MM.1S (cell line): Measurements from ENCODE around the gene GBGT1.

Source experiments
- DNase-seq: peaks from one replicate; pipeline ENCODE4 v3.0.0-alpha.2; 2015
- H2AFZ ChIP-seq: fragments of 300-600 bp; sonication (generic); 2 replicates; pipeline ENCODE4 v1.6.0; 2016; ENCODE audit warnings: antibody characterized with exemption, low read length
- H3F3A ChIP-seq: fragments of 300-600 bp; sonication (generic); 2 replicates; pipeline ENCODE4 v1.6.1; 2016; ENCODE audit warnings: mild to moderate bottlenecking, antibody characterized with exemption, low read length, moderate library complexity, mixed read lengths; ENCODE audit not compliant: insufficient read depth
- H3K27ac ChIP-seq: fragments of 300-600 bp; sonication (generic); 2 replicates; pipeline ENCODE4 v1.5.1; 2016; ENCODE audit warnings: mild to moderate bottlenecking, low read length
- H3K27me3 ChIP-seq: fragments of 300-600 bp; sonication (generic); replicated peaks from 2 replicates; pipeline ENCODE4 v1.6.0; 2016; ENCODE audit warnings: low read length; ENCODE audit not compliant: insufficient read depth
- H3K36me3 ChIP-seq: fragments of 300-600 bp; sonication (generic); replicated peaks from 2 replicates; pipeline ENCODE4 v1.6.1; 2016; ENCODE audit warnings: mild to moderate bottlenecking, low read length, mixed read lengths; ENCODE audit not compliant: insufficient read depth
- H3K4me1 ChIP-seq: fragments of 300-600 bp; sonication (generic); 2 replicates; pipeline ENCODE4 v1.6.1; 2016; ENCODE audit warnings: low read length, mixed read lengths
- H3K4me2 ChIP-seq: fragments of 300-600 bp; sonication (generic); 2 replicates; pipeline ENCODE4 v1.6.0; 2016; ENCODE audit warnings: low read depth, low read length
- H3K4me3 ChIP-seq: fragments of 300-600 bp; sonication (generic); 2 replicates; pipeline ENCODE4 v1.5.1; 2016; ENCODE audit warnings: low read length, mixed read lengths
- H3K79me2 ChIP-seq: fragments of 300-600 bp; sonication (generic); 2 replicates; pipeline ENCODE4 v1.6.1; 2016; ENCODE audit warnings: mixed run types, low read length, mixed read lengths
- H3K9ac ChIP-seq: fragments of 300-600 bp; sonication (generic); 2 replicates; pipeline ENCODE4 v1.6.1; 2016; ENCODE audit warnings: low read length, mixed read lengths
- H3K9me2 ChIP-seq: fragments of 300-600 bp; sonication (generic); replicated peaks from 2 replicates; pipeline ENCODE4 v1.6.1; 2016; ENCODE audit warnings: mild to moderate bottlenecking, low read length, mixed read lengths; ENCODE audit not compliant: insufficient read depth
- H3K9me3 ChIP-seq: fragments of 300-600 bp; sonication (generic); replicated peaks from 2 replicates; pipeline ENCODE4 v1.6.1; 2016; ENCODE audit warnings: mild to moderate bottlenecking, low read length, mixed read lengths; ENCODE audit not compliant: insufficient read depth
- H4K20me1 ChIP-seq: fragments of 300-600 bp; sonication (generic); 2 replicates; pipeline ENCODE4 v1.6.1; 2016; ENCODE audit warnings: mild to moderate bottlenecking, low read length, moderate library complexity, mixed read lengths; ENCODE audit not compliant: insufficient read depth
- EZH2 ChIP-seq: fragments of 300-600 bp; sonication (generic); optimal IDR thresholded peaks from 2 replicates; pipeline ENCODE3; 2017; ENCODE audit warnings: low read depth, mild to moderate bottlenecking, antibody characterized with exemption, low read length, mixed read lengths
- EZH2phosphoT487 ChIP-seq: fragments of 300-600 bp; sonication (generic); IDR thresholded peaks from 2 replicates; pipeline ENCODE4 v1.6.1; 2018; ENCODE audit warnings: antibody characterized with exemption, low read length
- TF ChIP-seq, protein P1 (sequence below): fragments of 300-600 bp; sonication (generic); IDR thresholded peaks from 2 replicates; pipeline ENCODE4 v1.5.1; 2016; ENCODE audit warnings: antibody characterized with exemption, low read length, mixed read lengths

GBGT1 gene

DNA sequence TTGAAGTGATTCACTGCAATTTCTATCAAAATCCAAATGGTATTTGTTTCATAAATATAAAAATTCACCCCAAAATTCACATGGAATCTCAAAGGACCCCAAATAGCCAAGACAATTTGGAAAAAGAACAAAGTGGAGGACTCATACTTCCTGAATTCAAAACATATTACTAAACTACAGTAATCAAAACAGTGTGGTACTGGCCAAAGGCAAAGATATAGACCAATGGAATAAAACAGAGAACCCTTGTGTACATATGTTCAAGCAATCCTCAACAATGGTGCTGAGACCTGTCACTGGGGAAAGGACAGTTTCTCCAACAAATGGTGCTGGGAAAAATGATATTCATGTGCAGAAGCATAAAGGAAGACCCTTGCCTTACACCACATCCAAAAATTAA, 31.3 kb upstream of the GBGT1 start:
- Histone ChIP-seq H3K4me3 (no peak overlapping the region), H4K20me1 (no peaks in the 10 kb centered on the region), H3K79me2 (no peaks in the 10 kb centered on the region), H3K9me2 (no peaks in the 10 kb centered on the region), H3K27ac (no peak overlapping the region), H2AFZ (no peak overlapping the region), H3K4me2 (no peak overlapping the region), H3K36me3 (no peaks in the 10 kb centered on the region), H3F3A (no peaks in the 10 kb centered on the region), H3K9ac (no peak overlapping the region), H3K9me3 (no peaks in the 10 kb centered on the region), H3K27me3 (peaks cover 80% of the 10 kb centered on the region), H3K4me1 (no peaks in the 10 kb centered on the region)
- no peak for DNase-seq
- TF ChIP-seq EZH2phosphoT487 (no peak), EZH2 (no peak)
- TF ChIP-seq, protein P1, sequence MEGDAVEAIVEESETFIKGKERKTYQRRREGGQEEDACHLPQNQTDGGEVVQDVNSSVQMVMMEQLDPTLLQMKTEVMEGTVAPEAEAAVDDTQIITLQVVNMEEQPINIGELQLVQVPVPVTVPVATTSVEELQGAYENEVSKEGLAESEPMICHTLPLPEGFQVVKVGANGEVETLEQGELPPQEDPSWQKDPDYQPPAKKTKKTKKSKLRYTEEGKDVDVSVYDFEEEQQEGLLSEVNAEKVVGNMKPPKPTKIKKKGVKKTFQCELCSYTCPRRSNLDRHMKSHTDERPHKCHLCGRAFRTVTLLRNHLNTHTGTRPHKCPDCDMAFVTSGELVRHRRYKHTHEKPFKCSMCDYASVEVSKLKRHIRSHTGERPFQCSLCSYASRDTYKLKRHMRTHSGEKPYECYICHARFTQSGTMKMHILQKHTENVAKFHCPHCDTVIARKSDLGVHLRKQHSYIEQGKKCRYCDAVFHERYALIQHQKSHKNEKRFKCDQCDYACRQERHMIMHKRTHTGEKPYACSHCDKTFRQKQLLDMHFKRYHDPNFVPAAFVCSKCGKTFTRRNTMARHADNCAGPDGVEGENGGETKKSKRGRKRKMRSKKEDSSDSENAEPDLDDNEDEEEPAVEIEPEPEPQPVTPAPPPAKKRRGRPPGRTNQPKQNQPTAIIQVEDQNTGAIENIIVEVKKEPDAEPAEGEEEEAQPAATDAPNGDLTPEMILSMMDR: no peak

DNA sequence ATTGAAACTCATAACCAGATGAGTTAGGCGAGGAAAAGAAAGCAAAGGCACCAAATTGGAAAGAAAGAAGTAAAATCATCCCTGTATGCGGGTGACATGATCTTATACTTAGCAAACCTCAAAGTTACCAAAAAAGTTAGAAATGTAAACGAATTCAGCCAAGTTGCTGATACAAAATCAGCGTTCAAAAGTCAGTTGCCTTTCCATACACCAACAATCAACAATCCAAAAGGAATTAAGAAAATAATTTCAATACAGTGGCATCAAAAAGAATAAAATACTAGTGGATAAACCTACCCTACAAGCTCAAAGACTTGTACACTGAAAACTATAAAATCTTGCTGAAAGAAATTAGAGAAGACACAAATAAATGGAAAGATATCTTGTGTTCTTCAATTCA, 30.9 kb upstream of the GBGT1 start:
- Histone ChIP-seq H3K27ac (no peak overlapping the region), H3K4me1 (no peaks in the 10 kb centered on the region), H3K9me2 (no peaks in the 10 kb centered on the region), H2AFZ (no peak overlapping the region), H3K4me2 (no peak overlapping the region), H3K4me3 (no peak overlapping the region), H4K20me1 (no peaks in the 10 kb centered on the region), H3K27me3 (peaks cover 80% of the 10 kb centered on the region), H3K9me3 (no peaks in the 10 kb centered on the region), H3K36me3 (no peaks in the 10 kb centered on the region), H3F3A (no peaks in the 10 kb centered on the region), H3K9ac (no peak overlapping the region), H3K79me2 (no peaks in the 10 kb centered on the region)
- no peak for DNase-seq
- no peak for TF ChIP-seq EZH2phosphoT487
- no peak for TF ChIP-seq EZH2
- TF ChIP-seq, protein P1: no peak

GRCh38 chr9:133191989-133192388, 28.3 kb upstream of the GBGT1 start:
- Histone ChIP-seq H3K9me3 (no peaks in the 10 kb centered on the region), H3K4me1 (no peaks in the 10 kb centered on the region), H4K20me1 (no peaks in the 10 kb centered on the region), H3K36me3 (no peaks in the 10 kb centered on the region), H3K4me3 (no peak overlapping the region), H3F3A (no peaks in the 10 kb centered on the region), H2AFZ (no peak overlapping the region), H3K4me2 (no peak overlapping the region), H3K9ac (no peak overlapping the region), H3K27me3 (peaks cover 87% of the 10 kb centered on the region), H3K79me2 (no peaks in the 10 kb centered on the region), H3K27ac (no peak overlapping the region), H3K9me2 (no peaks in the 10 kb centered on the region)
- no peak for DNase-seq
- no peak for TF ChIP-seq EZH2phosphoT487
- TF ChIP-seq EZH2: no peak
- TF ChIP-seq, protein P1: no peak
